GM10847 (cell line): Measurements from ENCODE around the gene SAP130.

Experiments
- POLR2A ChIP-seq: IDR thresholded peaks from 2 replicates; pipeline ENCODE4 v1.6.1; 2011; ENCODE audit not compliant: insufficient read length; ENCODE audit errors: extremely low read depth

SAP130 gene

GRCh38 chr2:127986548-127987079 is 41.2 kb downstream of the SAP130 start:
- no peak for TF ChIP-seq POLR2A

GRCh38 chr2:127985735-127986134 is 42.1 kb downstream of the SAP130 start:
- no peak for TF ChIP-seq POLR2A

DNA sequence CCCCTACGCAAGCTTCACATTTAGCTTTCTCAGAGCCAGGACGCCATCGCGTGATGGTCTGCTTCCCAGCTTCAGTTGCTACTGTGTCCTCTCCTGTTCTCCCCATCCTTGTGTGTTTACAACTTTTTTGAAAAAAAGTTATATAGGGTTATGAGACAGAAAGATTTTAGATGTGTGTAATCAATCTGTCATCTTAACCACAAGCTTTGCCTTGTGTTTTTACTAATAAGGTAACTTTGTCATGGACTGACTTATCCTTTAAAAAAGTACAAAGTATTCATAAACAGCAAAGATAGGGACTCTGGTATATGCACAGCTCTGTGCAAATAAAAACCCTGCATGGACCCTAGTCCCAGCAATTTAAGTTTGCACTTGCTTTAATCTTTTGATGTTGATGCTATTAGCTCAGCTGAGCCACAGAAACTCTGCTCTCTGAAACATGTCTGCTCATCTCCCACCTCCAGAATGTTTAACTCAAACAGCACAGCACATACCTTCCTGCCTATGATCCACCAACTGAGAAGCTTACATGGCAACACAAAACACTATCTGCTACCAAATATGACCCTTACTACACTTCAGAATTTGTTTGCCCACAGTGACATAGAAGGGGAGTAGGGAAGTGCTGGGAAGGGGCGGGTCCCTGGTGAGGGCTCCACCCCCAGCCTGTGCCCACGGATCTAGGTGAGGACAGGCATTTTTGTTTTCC is 42.7 kb downstream of the SAP130 start:
- no peak for TF ChIP-seq POLR2A

GRCh38 chr2:127984551-127984950 is 43.3 kb downstream of the SAP130 start:
- no peak for TF ChIP-seq POLR2A

GRCh38 chr2:127969446-127969845 is 58.4 kb downstream of the SAP130 start:
- no peak for TF ChIP-seq POLR2A

DNA sequence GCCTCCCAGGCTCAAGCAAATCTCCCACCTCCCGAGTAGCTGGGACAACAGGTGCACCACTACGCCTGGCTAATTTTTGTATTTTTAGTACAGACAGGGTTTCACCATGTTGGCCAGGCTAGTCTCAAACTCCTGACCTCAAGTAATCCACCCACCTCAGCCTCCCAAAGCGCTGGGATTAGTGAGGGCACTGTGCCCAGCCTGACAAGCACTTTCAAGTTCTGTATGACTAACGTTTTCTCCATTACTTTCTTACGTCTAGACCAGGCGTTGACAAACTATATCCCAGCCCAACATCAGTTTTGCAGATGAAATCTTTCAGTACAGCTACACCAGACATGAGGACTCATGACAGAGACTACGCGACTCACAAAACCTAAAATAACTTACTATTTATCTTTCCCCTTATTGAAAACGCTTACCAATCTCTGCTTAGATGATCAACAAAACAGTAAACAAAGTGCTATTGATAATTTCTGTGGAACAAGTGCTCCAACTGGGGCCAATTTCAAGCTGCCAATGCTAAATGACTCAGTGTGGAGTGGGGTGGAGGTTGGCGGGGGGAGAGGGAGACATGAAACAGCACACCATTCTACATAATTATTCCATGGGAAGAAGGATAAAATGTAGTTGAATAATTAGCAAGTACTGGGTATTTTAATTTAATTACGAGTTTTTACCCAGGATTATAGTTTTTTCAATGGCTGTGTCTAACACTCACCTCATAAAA is 59.1 kb downstream of the SAP130 start:
- no peak for TF ChIP-seq POLR2A

- TF ChIP-seq POLR2A = no peak
These were observed 66.1 kb downstream of the SAP130 start for GRCh38 chr2:127961729-127962128.

DNA sequence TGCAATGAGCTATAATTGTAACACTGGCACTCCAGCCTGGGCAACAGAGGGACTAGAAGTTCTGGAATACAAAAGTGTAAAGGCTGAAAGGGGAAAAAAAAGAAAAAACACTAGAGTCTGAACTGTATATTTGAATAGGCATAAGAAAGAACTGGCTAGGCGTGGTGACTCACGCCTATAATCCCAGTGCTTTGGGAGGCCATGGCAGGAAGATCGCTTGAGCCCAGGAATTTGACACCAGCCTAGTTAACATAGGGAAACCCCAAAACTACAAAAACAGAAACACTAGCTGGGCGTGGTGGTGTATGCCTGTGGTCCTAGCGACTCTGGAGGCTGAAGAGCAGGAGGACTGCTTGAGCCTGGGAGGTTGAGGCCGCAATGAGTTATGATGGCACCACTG is 70.6 kb downstream of the SAP130 start:
- no peak for TF ChIP-seq POLR2A

DNA sequence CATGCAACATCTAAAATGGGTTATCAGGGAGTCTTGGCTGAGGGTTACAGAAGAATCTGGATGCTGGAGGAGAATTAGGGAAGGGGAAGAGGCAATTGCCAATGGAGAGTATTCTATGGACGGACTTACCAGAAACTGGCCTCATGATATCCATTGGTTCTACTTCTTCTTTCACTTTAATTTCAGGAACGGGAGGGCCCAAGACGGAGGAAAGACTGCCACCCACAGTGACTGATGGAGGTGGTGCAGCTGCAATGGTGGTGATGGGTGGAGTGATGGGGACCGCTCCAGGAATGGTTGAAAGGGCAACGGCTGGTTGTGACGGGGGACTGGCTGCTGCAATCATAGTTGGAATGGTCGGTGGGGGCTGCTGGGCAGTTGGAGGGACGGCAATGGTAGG is 73.0 kb downstream of the SAP130 start:
- no peak for TF ChIP-seq POLR2A

DNA sequence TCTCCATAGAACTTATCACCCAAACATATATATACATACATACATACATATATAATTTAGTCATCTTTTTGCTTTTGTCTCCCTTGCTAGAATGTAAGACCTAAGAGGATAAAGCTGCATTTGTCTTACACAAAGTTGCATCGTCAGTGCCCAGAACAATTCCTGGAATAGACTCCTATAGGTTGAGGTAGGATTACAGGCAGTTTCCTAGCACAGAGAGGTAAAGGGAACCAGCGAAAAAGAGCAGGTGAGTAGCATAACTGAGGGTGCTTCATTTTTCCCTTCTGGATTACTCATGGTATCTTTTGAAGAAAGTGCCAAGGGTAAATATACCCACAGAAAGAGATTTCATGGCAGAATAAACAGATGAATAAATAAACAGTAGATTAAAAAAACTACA is 74.0 kb downstream of the SAP130 start:
- no peak for TF ChIP-seq POLR2A

DNA sequence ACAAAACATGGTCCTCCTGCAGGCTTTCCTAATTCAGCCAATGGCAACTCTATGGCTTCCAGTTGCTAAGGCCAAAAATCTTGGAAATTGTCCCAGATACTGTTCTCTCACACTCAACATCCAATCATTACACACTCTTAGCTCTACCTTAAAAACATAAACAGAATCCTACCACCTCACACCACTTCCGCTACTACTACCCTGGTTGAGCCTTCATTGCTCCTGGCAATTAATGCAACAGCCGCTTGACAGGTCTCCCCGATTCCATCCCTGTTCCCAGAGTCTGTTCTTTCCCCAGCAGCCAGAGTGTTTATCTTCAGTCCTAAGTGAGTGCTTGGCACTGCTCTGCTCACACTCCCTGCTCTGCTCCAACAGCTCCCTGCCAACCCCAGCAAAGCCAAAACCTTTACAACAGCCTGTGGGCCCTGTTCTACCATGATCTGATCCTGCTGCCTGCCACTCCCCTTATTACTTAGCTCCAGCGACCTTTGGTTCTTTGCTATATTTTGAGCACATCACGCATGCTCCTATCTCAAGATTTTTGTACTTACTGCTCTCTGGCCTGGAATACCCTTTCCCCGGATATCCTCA is 74.6 kb downstream of the SAP130 start:
- no peak for TF ChIP-seq POLR2A

GRCh38 chr2:127951026-127951425 is 76.8 kb downstream of the SAP130 start:
- TF ChIP-seq POLR2A = no peak

- TF ChIP-seq POLR2A = no peak
These were observed 77.6 kb downstream of the SAP130 start for GRCh38 chr2:127950264-127950663.

DNA sequence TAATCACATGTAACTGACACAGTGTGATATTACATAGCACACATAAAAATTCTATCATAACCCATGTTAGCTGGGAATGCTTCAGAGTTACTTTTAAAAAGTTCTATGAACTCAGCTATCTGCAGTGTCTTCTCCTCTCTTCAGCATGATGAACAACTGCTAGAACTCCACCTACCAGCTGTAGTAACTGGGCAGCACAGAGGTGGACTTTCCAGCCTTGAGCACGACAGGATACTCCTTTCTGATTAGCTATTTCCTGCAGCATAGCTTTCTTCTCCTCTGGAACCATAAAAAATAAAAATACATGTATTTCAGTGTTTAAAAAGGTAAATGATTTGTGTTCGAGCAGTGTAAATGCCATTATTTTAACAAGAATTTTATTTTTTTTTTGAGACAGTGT is 82.6 kb downstream of the SAP130 start:
- no peak for TF ChIP-seq POLR2A

GRCh38 chr2:127943186-127943585 is 84.7 kb downstream of the SAP130 start:
- TF ChIP-seq POLR2A = no peak

DNA sequence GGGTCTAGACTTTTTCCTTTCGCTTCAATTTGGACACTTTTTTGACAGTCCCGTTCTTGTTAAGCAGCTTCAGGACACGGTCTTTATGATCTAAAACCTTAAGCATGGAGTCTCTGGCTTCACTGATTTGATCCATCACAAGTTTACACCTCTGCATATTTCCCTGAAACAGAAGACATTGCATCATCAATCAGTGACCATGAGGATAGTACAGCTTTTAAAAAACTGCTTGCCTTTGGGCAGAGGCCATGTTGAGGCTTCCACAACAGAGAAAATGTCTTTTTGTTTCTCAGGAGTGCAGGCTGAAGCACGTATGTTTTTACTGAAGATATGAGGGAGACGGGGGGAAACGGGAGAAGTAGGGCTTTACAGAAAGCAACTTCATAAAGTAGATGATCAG is 85.9 kb downstream of the SAP130 start:
- TF ChIP-seq POLR2A = no peak

DNA sequence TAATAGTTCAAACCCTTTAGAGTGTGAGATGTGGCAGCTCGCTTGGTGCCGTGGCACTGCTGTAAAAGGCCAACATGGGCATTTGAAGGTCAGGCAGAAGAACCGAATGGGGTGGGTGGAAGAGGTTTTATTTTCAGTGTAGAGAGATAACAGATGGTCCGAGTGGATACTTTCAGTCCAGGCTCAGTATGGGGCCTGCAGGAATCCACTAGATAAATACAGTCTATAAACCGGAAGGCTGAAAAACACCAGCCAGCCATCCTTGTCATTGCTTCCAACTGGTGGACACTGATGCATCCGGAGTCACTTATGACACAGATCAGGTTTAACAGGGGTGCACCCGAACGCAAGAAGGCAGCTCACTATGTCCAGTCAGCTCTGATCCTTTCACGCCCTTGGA is 86.4 kb downstream of the SAP130 start:
- no peak for TF ChIP-seq POLR2A

- TF ChIP-seq POLR2A = no peak
These were observed 87.2 kb downstream of the SAP130 start for GRCh38 chr2:127940641-127941040.
